GM20000 (cell line): ENCODE results near the gene GLYR1.

Experiments
- DNase-seq: peaks from one replicate; pipeline ENCODE4 v3.0.0; 2012; ENCODE audit warnings: low spot score
- CTCF ChIP-seq: IDR thresholded peaks from 2 replicates; pipeline ENCODE4 v1.5.1; 2012; ENCODE audit warnings: mild to moderate bottlenecking, control low read depth; ENCODE audit errors: extremely low read depth, missing control alignments

Gene GLYR1

DNA sequence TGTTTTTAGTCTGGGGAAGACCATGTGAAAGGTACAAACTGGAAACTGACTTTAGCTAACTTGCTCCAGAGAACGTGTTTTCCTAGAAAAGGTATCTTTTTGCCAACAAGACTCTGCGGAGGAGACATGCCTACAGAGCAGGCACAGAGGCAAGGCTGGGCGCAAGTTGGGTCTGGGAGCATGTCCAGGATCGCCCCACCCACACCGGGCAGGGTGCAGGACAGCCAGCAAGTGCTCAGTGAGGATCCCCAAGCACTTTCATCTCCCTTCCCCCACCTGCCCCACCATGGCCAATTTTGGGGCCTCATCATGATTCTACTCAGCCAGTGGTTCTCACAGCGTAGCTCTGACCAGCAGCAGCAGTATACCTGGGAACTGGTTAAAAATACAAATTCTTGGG is 26.4 kb downstream of the GLYR1 start:
- no peak for TF ChIP-seq CTCF
- DNase-seq: no peak

DNA sequence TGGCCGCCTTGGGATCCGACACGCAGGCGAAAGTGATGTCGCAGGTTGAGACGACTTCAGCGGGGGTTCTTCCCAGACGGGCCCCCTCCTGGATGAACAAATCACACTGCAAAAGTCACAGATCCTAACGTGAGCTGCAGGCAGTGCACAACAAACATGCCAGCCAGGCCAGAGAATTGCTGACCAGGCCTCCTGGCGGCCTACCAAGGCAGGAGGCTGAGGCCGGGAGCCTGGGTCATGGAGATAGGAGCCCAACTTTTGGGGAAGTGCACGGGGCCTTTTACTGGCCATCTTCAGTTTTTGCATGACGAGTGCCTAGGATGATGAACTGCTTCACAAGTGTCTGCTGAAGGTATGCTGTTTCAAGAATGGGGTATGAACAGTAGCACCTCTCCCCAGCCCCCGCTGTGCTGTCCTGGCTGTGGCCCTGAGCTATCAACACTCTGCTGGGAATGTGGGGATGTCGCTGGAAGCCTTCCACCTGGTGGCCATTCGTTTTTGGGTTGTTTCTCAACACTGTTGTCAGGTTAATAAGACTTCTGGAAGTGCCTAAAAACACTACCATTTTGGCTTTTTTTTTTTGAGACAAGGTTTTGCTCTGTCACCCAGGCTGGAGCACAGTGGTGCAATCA is 32.4 kb downstream of the GLYR1 start:
- no peak for TF ChIP-seq CTCF
- DNase-seq: no peak

GRCh38 chr16:4814046-4814445 is 33.0 kb downstream of the GLYR1 start:
- no peak for DNase-seq
- TF ChIP-seq CTCF: no peak

GRCh38 chr16:4813251-4814003 is 33.7 kb downstream of the GLYR1 start:
- DNase-seq: no peak
- no peak for TF ChIP-seq CTCF

DNA sequence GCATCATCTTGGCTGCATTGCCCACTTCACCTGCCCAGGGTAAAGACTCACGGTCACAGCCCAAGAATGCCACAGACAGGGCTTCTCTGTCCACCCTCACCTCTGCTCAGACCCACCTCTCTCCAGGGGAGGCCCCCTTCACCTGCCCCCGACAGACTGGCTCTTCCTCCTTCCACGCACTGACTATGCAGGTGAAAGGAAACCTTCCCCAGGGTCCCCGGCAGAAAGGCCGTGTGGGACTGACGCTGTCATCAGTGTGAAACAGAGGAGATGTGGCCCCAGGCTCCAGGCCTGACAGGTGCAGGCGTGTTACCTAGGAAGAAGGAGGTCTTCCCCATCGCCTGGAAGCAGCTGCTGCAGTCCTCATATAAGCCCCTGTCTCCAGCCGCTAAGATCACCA is 35.3 kb downstream of the GLYR1 start:
- no peak for DNase-seq
- TF ChIP-seq CTCF: no peak

- no peak for TF ChIP-seq CTCF
- no peak for DNase-seq
Observed at GRCh38 chr16:4811242-4811641, 35.8 kb downstream of the GLYR1 start.

DNA sequence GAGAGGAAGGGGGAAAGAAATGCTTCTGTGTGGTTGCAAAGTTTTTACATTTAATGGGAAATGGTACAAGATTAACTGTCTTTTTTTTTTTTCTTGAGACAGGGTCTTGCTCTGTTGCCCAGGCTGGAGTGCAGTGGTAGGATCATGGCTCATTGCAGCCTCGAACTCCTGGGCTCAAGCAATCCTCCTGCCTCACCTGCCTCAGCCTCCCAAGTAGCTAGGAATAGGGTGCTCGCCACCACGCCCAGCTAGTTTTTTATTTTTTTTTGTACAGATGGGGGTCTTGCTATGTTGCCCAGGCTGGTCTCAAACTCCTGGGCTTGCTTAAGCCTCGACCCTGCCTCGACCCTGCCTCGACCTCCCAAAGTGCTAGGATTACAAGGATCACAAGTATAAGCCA is 40.8 kb downstream of the GLYR1 start:
- TF ChIP-seq CTCF: no peak
- DNase-seq: no peak
